Peyer's patch (tissue), 4 donors: ENCODE results near the gene ATF7IP. TPM values are rescaled to one million over a fixed set of nuclear protein-coding genes. Genes with fewer than 3 reads are reported as not detected.

Experiments
- DNase-seq, 3 donors: peaks; one replicate each; pipeline ENCODE4 v3.0.0-alpha.2; 2017 to 2019
- H3K27ac ChIP-seq, 4 donors: fragments of 200-600 bp; sonication (generic); one replicate each; pipeline ENCODE4 v1.5.1; 2016 to 2019
- H3K27me3 ChIP-seq, 2 donors: fragments of 200-600 bp; sonication (generic); one replicate each; pipeline ENCODE4 v1.5.1; 2019
- H3K36me3 ChIP-seq, 3 donors: fragments of 200-600 bp; sonication (generic); one replicate each; pipeline ENCODE4 v1.5.1; 2016 to 2019
- H3K4me1 ChIP-seq, 4 donors: fragments of 200-600 bp; sonication (generic); one replicate each; pipeline ENCODE4 v1.5.1; 2016 to 2019
- H3K4me3 ChIP-seq, 4 donors: fragments of 200-600 bp; sonication (generic); 1 replicate in 3 of 4; 2 replicates in 1 of 4; pipeline ENCODE4 v1.5.1; 2016 to 2019; ENCODE audit warnings: mild to moderate bottlenecking in 1 of 4
- H3K9me3 ChIP-seq, 4 donors: fragments of 200-600 bp; sonication (generic); one replicate each; pipeline ENCODE4 v1.5.1; 2016 to 2019; ENCODE audit warnings: mild to moderate bottlenecking in 1 of 4
- POLR2A ChIP-seq, 2 donors: fragments of 450-650 bp; IDR thresholded peaks; one replicate each; pipeline ENCODE4 v1.5.1; 2017; ENCODE audit warnings: antibody characterized with exemption in 2 of 2, mild to moderate bottlenecking in 2 of 2, moderate library complexity in 2 of 2
- total RNA-seq, 4 donors: library from RNA; depleted of rRNA; stranded (reverse); fragments of >200 nt; gene quantifications; one replicate each; pipeline ENCODE4 v1.1.0, GENCODE V29; 2016
- TF ChIP-seq, protein P1 (sequence below), 6 experiments: fragments of 450-650 bp in 4 of 6; fragments of 200-600 bp in 2 of 6; sonication (generic) in 1 of 6; IDR thresholded peaks; one replicate each; pipeline ENCODE4 v1.5.1; 2017 to 2019; ENCODE audit warnings: antibody characterized with exemption in 6 of 6, mild to moderate bottlenecking in 3 of 6, moderate library complexity in 1 of 6

The ATF7IP gene
- total RNA-seq, 4 donors from 2014 or later, result 24.3 to 193 (median 39.0) TPM

GRCh38 chr12:14510574-14510973 is 145.1 kb downstream of the ATF7IP start:
- TF ChIP-seq, protein P1, sequence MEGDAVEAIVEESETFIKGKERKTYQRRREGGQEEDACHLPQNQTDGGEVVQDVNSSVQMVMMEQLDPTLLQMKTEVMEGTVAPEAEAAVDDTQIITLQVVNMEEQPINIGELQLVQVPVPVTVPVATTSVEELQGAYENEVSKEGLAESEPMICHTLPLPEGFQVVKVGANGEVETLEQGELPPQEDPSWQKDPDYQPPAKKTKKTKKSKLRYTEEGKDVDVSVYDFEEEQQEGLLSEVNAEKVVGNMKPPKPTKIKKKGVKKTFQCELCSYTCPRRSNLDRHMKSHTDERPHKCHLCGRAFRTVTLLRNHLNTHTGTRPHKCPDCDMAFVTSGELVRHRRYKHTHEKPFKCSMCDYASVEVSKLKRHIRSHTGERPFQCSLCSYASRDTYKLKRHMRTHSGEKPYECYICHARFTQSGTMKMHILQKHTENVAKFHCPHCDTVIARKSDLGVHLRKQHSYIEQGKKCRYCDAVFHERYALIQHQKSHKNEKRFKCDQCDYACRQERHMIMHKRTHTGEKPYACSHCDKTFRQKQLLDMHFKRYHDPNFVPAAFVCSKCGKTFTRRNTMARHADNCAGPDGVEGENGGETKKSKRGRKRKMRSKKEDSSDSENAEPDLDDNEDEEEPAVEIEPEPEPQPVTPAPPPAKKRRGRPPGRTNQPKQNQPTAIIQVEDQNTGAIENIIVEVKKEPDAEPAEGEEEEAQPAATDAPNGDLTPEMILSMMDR (IDR thresholded peaks at IDR 0.05), result no peak
- no peak for TF ChIP-seq POLR2A (IDR thresholded peaks at IDR 0.05)
- Histone ChIP-seq H3K36me3 (peaks cover 0 to 7% (median 0%) of the 10 kb centered on the region in 3 donors), H3K27me3 (no peaks in the 10 kb centered on the region), H3K4me1 (peaks cover 0 to 4% (median 0%) of the 10 kb centered on the region in 4 donors), H3K27ac (no peak overlapping the region), H3K9me3 (no peaks in the 10 kb centered on the region), H3K4me3 (no peak overlapping the region)
- DNase-seq, result no peak

DNA sequence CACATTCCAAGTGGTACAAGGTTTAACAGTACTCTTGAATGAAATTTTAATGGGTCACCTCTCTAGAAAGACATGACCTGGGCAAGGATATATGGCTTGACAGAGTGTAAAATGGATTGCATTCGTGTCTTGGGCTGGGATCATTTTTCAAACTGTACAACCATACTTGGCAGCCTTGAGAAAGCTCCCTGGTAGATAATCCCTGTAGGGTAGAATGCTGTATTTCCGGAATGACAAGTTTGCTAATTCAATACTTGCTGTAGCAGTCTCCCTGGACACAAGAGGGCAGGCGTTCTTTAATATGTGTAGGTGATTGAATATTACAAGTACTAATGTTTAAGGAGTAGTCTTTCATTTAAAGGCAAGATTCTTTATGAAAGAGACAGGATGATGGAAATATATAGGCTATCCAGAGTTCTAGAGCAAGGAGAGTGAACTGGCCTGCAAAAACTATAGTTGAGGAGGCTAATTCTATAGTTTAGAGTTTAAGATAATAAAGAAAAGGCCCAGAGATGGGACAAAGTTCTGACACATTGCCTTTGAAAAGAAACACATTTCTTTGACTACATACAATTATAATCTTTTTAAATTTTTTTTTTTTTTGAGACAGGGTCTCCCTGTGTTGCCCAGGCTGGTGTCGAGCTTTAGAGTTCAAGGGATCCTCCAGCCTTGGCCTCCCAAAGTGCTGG is 148.8 kb downstream of the ATF7IP start:
- TF ChIP-seq POLR2A (IDR thresholded peaks at IDR 0.05), result no peak
- TF ChIP-seq, protein P1 (IDR thresholded peaks at IDR 0.05), result peak in 4 of 6 experiments; percentile 50 to 93 (median 88)
- DNase-seq, result peak in 1 of 3 donors; percentile 76
- no peaks in the 10 kb centered on the region for H3K36me3 ChIP-seq
- peaks cover 0 to 4% (median 0%) of the 10 kb centered on the region in 4 donors for H3K4me1 ChIP-seq
- peak overlapping the region in 1 of 4 donors; percentile 20 for H3K27ac ChIP-seq
- no peaks in the 10 kb centered on the region for H3K9me3 ChIP-seq
- H3K27me3 ChIP-seq, result no peaks in the 10 kb centered on the region
- H3K4me3 ChIP-seq, result no peak overlapping the region

GRCh38 chr12:14514946-14515345 is 149.5 kb downstream of the ATF7IP start:
- H3K27ac ChIP-seq, result no peak overlapping the region
- no peaks in the 10 kb centered on the region for H3K9me3 ChIP-seq
- DNase-seq, result no peak
- TF ChIP-seq, protein P1 (IDR thresholded peaks at IDR 0.05), result no peak
- H3K27me3 ChIP-seq, result no peaks in the 10 kb centered on the region
- H3K4me3 ChIP-seq, result no peak overlapping the region
- H3K36me3 ChIP-seq, result no peaks in the 10 kb centered on the region
- peaks cover 0 to 4% (median 0%) of the 10 kb centered on the region in 4 donors for H3K4me1 ChIP-seq

- H3K9me3 ChIP-seq, result peaks cover 0 to 10% (median 0%) of the 10 kb centered on the region in 4 donors
- H3K27ac ChIP-seq, result no peak overlapping the region
- TF ChIP-seq, protein P1 (IDR thresholded peaks at IDR 0.05), result no peak
- TF ChIP-seq POLR2A (IDR thresholded peaks at IDR 0.05), result no peak
- no peak overlapping the region for H3K4me3 ChIP-seq
- H3K4me1 ChIP-seq, result no peaks in the 10 kb centered on the region
- no peak for DNase-seq
- H3K27me3 ChIP-seq, result no peaks in the 10 kb centered on the region
- H3K36me3 ChIP-seq, result no peaks in the 10 kb centered on the region
Observed at GRCh38 chr12:14521822-14522221, 156.3 kb downstream of the ATF7IP start.

- Histone ChIP-seq H3K36me3 (no peaks in the 10 kb centered on the region), H3K4me1 (no peaks in the 10 kb centered on the region), H3K4me3 (no peak overlapping the region), H3K27ac (no peak overlapping the region), H3K27me3 (no peaks in the 10 kb centered on the region), H3K9me3 (peaks cover 0 to 10% (median 0%) of the 10 kb centered on the region in 4 donors)
- DNase-seq, result no peak
- TF ChIP-seq, protein P1 (IDR thresholded peaks at IDR 0.05), result no peak
- TF ChIP-seq POLR2A (IDR thresholded peaks at IDR 0.05), result no peak
Observed at GRCh38 chr12:14525964-14526363, 160.5 kb downstream of the ATF7IP start.
